Heart left ventricle (tissue), 13 donors: Measurements from ENCODE around the gene HEMGN.

Source experiments
- CTCF ChIP-seq, 12 donors: fragments of 200-600 bp; sonication (generic) in 4 of 12; IDR thresholded peaks; one replicate each; pipeline versions ENCODE4 v1.5.0 to v1.8.0; 2018 to 2022; ENCODE audit warnings: antibody characterized with exemption in 12 of 12, mild to moderate bottlenecking in 5 of 12
- POLR2A ChIP-seq, 2 donors: fragments of 450-650 bp; IDR thresholded peaks; one replicate each; pipeline ENCODE4 v1.6.1; 2017; ENCODE audit warnings: antibody characterized with exemption in 2 of 2, mild to moderate bottlenecking in 2 of 2, moderate library complexity in 2 of 2
- donor health status: ischemic (EF 13 %, LVEDD 7.1; RV severe dilation, severe dysfunction).
- donor health status: DM: no; HTN: yes; CAD: no.
- donor health status: DM: no; HTN: no; CAD: no.
- donor health status: ischemic (EF 25% LVEDD 6.9; RV normal size, moderate dysfunction).
- donor health status: ischemic (EF 25% LVEDD 5.7; RV mildly dilated, moderate dysfunction).
- donor health status: ischemic (EF 35%, LVEDD 5.7; RV mildly dilated, moderate dysfunction).
- donor health status: nonischemic (EF 11% LVEDD 7.7; RV severe dilation, severe dysfunction).
- donor health status: DM: yes; HTN: yes; CAD: no.
- donor health status: PGD.
- donor health status: ischemic (EF 29% LVEDD 5.4; RV normal size, mild dysfunction).
- donor health status: nonischemic (EF 23%, LVEDD 6.1; RV moderate dilation, normal function).

- no peak for TF ChIP-seq CTCF (IDR thresholded peaks at IDR 0.05)
- TF ChIP-seq POLR2A (IDR thresholded peaks at IDR 0.05): no peak
Measured at GRCh38 chr9:97944612-97945011, 6.6 kb upstream of the HEMGN start.
